Dedifferentiated amniotic fluid mesenchymal stem cell (primary cell): Measurements from ENCODE around the gene TGFBR1.

Experiments used
- DNase-seq: peaks from one replicate; pipeline ENCODE4 v3.0.0-alpha.2; 2016; ENCODE audit errors: extremely low spot score

Gene TGFBR1

GRCh38 chr9:99107421-99107820, 2.5 kb downstream of the TGFBR1 start:
- DNase-seq: no peak

GRCh38 chr9:99108131-99108530, 3.2 kb downstream of the TGFBR1 start:
- no peak for DNase-seq

- no peak for DNase-seq
Measured at GRCh38 chr9:99109522-99109921, 4.6 kb downstream of the TGFBR1 start.

DNA sequence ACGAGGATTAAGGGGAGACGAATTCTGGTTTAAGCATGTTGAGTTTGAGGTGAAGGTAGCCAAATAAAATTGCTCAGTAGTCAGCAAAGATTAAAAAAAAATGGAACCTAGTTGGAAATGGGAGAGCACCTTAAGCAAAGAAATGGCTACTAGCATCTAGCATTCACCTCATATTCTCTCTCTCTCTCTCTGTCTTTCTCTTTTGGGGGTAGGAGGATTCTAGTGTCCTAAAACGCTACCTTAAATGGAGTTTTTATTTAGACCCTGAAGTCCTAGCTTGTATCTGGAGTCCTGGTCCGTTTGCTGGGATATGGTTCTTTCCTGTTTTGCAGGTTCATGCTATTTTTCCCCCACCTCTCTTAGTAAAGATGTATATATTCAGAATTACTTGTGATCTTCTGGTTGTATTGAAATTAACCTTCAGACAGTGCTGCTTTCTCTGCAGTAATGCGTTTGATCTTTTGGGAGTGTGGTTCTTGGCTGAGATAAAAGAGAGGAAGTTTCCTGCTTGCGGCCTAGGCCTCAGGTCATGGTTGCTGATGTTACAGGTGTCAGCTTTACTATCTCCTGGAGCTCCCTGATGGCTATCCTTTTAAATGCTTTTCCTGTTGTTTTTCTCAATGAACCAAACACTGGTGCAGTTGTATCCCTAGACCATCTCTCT, 8.0 kb downstream of the TGFBR1 start:
- no peak for DNase-seq

DNA sequence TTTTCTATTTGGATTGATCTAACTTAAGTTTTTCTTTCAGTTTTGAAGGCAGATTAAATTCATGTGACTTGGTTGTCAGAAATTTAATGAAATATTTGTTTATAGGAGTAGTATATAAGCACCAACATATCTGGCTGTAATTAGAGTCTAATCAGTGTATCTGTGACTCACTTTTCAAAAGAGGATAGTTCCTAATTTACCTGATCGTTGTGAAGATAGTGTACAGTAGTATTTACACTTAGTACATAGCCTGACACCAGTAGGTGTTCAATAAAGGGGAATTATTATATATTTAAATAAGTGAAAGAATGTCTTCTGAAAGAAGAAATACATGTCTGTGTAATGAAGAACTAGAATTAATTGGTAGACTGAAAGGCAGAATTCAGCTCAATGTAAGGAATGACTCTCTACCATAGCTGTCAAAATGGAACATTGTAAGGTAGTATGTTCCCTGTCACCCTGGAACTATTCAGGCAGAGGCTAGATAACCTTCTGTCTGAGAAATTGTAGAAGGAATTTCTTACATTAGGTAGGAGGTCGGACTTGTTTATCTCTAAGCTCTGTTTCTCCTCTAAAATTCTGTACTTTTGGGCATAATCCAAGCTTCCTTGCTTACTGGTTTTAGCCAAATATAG, 8.6 kb downstream of the TGFBR1 start:
- no peak for DNase-seq

DNA sequence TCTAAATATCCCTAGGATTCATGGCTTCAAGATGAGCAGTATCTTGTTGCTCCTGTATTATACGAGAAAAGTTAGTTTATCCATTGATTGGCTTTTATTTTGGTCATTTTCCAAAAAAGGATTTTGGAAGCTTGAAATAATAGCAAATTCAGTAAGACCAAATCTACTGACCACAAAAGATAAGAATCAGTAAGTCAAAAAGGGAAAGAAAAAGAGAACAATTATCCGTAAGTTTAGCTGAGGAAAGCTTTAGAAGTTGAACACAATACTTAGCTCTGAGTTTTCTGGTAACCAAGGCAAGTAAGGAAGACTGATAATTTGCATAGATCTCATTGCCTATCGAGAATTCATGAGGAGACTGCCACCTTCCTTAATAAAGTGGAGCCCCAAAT, 9.1 kb downstream of the TGFBR1 start:
- DNase-seq: no peak

- DNase-seq: no peak
Measured at GRCh38 chr9:99114846-99115500, 10.1 kb downstream of the TGFBR1 start.

DNA sequence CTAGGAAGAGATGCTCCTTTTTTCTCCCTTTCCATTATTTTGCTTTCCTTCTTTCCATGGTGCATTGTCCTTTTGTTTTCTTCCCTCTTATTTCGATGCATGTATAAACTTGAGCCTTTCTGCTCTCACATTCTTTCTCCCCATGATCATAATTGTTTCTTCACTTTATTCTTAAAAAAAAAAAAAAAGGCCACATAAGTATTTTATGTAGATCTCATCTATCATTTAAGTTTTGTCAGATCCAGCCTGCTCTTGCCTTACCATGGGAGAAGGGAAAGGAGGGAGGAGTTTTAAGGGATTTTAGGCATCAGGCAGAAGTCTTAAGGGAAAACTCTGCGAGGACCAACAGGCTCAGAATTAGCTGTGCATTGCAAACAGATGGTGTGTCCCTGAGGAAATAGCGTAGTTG, 11.1 kb downstream of the TGFBR1 start:
- DNase-seq: no peak

DNA sequence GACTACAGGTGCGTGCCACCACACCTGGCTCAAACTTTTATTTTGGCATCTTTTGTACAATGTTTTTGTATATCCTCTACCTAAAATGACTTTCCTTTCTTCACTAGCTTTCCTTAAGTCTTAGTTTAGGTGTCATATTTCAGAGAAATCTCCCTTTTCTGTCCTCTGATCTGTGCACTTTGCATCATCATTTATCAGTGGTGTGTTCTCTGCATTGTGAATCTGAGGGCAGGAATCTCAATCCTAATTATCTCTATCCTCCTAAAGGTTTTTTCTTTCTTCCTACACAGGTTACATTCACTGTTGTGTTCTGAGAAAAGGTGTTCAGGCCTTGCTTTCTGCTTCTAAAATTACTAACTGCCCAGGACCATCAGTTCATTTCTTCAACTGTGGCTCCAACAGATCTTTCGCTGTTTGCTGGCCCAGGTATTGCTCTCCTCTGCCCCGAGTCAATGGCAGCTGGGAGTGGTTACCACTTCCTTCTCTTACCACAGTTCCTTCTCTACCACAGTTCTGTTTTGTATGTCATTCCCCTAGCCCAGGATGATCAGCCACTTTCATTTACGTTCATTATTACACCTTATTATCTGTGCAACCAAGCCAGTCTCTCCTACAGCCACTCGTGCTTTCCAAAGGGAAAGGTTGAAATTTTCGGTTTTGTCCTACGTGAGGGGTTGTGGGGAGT, 14.0 kb downstream of the TGFBR1 start:
- no peak for DNase-seq

DNA sequence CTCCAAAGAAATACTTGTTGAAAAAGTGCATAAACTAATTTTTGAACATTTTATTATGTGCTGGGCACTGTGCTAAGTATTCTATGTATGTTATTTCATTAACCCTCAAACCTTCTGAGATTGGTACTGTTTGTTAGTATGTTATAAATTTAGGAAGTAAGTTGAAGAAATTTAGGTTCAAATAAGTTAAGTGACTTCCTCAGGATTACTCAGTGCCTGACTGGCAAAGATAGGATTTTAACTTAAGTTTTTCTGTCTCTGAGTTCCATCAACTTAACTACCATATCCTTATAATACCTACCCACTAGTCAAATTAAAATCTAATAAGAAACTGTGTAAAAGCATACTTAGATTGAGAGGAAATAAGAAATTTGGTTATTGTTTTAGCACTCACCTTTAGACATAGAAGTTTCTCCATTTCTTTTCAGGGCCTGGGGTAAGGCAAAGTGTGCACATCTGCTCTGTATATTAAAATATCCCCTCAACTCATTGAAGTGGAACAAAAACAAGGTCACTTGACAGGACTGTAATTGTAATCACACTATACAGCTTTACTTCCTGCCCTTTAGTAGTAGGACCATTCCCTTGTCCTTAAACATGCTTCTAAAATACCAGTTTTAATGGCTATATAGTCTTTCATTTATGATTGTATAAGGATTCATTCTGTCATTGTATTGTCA, 15.2 kb downstream of the TGFBR1 start:
- no peak for DNase-seq

DNA sequence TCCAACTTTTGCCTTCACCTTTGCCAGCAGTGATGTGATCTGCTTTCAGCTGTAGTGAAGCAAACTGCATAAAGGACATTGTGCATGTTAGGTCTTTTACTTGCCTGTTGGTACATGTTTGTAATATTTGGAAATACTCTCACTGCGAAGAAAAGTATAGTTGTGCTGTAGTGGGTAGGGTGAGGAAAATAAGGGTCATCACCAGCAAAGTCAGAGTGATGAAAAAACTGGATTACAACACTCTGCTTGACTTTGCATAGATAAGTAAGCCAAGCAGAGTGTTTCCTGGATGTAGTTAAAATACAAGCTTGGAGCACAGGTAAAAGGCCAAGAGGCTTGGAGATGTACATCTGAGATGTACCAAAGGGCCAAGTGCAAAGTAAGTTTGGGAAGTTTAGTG, 16.7 kb downstream of the TGFBR1 start:
- no peak for DNase-seq

DNA sequence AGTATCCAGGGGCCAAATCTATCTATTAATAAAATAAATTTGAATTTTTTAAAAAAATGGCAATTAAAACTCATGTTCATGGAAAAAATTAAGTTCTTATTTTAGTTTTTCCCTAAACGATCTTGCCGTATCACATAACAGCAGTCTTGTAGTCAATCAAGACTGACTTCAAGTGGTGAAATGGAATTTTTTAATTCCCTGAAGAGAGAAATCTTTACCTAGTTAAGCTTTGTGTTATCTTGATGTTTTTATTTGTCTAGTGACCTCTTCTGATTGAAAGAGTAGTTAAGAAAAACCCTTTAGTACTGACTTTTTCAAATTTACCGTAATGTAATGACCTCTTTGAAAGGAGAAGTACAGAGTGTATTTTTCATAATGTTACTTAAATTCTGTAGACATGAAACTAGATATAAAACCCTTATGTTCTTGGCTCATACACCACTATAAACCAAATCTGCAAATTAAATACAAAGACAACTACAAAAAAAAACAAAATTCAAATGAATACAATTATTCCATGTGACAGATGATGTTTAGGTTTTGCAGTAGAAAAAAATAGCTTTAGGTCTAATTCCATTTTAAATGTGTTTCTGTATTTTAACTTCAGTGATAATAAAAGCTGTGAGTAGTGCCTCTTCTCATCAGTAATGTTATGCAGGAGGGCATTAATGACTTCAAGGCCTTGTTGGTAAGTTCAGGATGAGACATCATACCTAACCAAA, 19.8 kb downstream of the TGFBR1 start:
- no peak for DNase-seq

GRCh38 chr9:99125446-99125845, 20.5 kb downstream of the TGFBR1 start:
- no peak for DNase-seq

DNA sequence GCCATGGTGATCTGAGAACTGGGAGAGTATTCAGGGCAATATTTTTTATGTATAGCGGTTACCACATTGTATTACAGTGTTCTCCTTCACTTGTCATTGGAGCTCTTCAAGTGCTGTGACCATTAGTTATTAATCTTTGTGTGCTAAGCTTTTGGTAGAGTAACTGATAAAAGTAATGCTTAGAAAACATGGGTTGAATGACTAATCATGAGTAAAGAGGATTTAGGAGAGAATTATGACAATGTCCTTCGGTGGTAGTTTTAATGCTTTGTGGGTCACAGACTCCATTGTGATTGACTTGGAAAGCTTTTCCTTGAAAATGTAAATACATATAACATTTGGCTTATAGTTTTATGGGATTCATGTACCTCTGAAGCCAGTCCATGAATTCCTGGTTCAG, 21.4 kb downstream of the TGFBR1 start:
- DNase-seq: no peak

GRCh38 chr9:99127356-99128132, 22.6 kb downstream of the TGFBR1 start:
- peak; percentile 61 for DNase-seq

GRCh38 chr9:99128133-99128406, 23.2 kb downstream of the TGFBR1 start:
- DNase-seq: no peak

DNA sequence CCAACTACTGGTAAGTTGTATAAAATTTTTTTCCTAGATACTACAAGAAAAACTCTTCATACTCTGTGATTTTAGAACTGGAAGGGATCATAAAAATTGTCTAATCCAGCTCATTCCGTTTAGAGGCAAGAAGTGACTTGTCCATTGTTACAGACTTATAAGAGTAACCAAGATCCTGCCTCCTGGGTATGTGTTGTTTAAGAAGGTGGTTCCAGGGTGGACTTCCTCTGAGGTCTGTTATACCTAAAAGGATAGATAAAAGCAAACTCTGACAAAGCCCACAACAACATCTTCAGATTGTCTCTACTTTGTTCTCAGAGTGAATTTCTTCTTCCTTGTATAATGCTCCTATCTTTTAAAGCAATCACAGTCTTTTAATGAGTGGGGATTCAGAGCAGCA, 24.2 kb downstream of the TGFBR1 start:
- no peak for DNase-seq

GRCh38 chr9:99130069-99130468, 25.2 kb downstream of the TGFBR1 start:
- DNase-seq: no peak

- DNase-seq: no peak
Measured at GRCh38 chr9:99133145-99133544, 28.2 kb downstream of the TGFBR1 start.

DNA sequence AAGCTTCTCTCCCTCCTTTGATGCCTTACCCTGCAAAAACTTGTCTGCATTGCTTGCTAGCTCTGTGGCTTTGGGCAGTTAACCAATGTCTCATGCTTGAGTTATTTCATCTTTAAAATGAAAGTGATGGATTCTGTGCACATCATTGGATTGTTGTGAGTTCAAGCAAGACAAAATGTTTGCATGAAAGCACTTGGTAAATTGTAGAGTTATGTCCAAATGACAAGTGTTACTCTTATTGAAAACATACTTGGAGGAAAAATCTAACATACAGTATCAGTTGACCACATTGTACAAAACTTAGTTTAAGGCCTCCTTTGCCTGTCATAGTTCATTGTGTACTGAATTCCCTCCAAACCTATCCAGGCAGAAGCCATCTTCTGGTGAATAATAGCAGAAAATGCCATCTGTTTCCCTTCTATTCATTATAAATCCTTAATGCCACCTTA, 30.0 kb downstream of the TGFBR1 start:
- DNase-seq: peak; percentile 63

- no peak for DNase-seq
Measured at GRCh38 chr9:99135456-99135855, 30.5 kb downstream of the TGFBR1 start.
